Left ventricle myocardium superior (tissue), 1 donor: ENCODE results near the gene OSMR. TPM values are rescaled to one million over a fixed set of nuclear protein-coding genes. Genes with fewer than 3 reads are reported as not detected.

ENCODE experiments used
- ATAC-seq: fragments of 200-7000 bp; cut with Tn5 transposase; one replicate; pipeline ENCODE4 v1.9.1; 2020; ENCODE audit warnings: mild to moderate bottlenecking, moderate library complexity
- DNase-seq: peaks from one replicate; pipeline ENCODE4 v3.0.0-alpha.2; 2020
- intact Hi-C: fragments of 100-400 bp; cut with micrococcal nuclease; formaldehyde crosslinking; loops from one replicate; pipeline ENCODE4 v1.11.0; 2022
- total RNA-seq: library from RNA; stranded (reverse); fragmentation: NEBNext Ultra II Directional; extraction: Animal tissue kit (Norgen Biotek cat#: 25700); gene quantifications from one replicate; pipeline ENCODE4 v1.2.1, GENCODE V29; 2021
- donor health status: DM: no; HTN: yes; CAD: no; lungs with severe emphysema.

The OSMR gene
- total RNA-seq, 1 donor from 2014 or later: 9.9 TPM

GRCh38 chr5:38911933-38912332 lies 66.1 kb downstream of the OSMR start:
- no peak for ATAC-seq
- no peak for DNase-seq
- intact Hi-C loops: no loop called here

GRCh38 chr5:38913714-38914113 lies 67.9 kb downstream of the OSMR start:
- intact Hi-C loops: no loop called here
- DNase-seq: no peak

GRCh38 chr5:38916802-38917201 lies 71.0 kb downstream of the OSMR start:
- DNase-seq (no peak), ATAC-seq (no peak)
- intact Hi-C loops: no loop called here

More at GRCh38 chr5:38913714-38914113, 67.9 kb downstream of the OSMR start:
- ATAC-seq: no peak

GRCh38 chr5:38921174-38921573 lies 75.4 kb downstream of the OSMR start:
- ATAC-seq (no peak), DNase-seq (no peak)
- intact Hi-C loops: loop anchor here (10.0 kb wide), 1 partner anchor 86 kb away; no protein-coding TSS in a partner anchor

GRCh38 chr5:38922199-38922598 lies 76.4 kb downstream of the OSMR start:
- DNase-seq: peak; percentile 55
- intact Hi-C loops: loop anchor here (10.0 kb wide), 1 partner anchor 87 kb away; no protein-coding TSS in a partner anchor

GRCh38 chr5:38923661-38924451 lies 78.0 kb downstream of the OSMR start:
- no peak for DNase-seq
- peak; percentile 85 for ATAC-seq
- intact Hi-C loops: loop anchor here (10.0 kb wide), 1 partner anchor 89 kb away; no protein-coding TSS in a partner anchor

More at GRCh38 chr5:38922199-38922598, 76.4 kb downstream of the OSMR start:
- peak; percentile 31 for ATAC-seq

- peak; percentile 69 for ATAC-seq
- intact Hi-C loops: loop anchor here (10.0 kb wide), 1 partner anchor 91 kb away; no protein-coding TSS in a partner anchor
- DNase-seq: no peak
These were observed 79.5 kb downstream of the OSMR start for GRCh38 chr5:38925154-38925925.

- ATAC-seq: no peak
- DNase-seq: no peak
- intact Hi-C loops: loop anchor here (10.0 kb wide), 1 partner anchor 91 kb away; no protein-coding TSS in a partner anchor
These were observed 80.3 kb downstream of the OSMR start for GRCh38 chr5:38926121-38926520.

- intact Hi-C loops: loop anchor here (10.0 kb wide), 1 partner anchor 93 kb away; no protein-coding TSS in a partner anchor
- DNase-seq (no peak), ATAC-seq (no peak)
These were observed 81.7 kb downstream of the OSMR start for GRCh38 chr5:38927470-38927869.

GRCh38 chr5:38929838-38930237 lies 84.0 kb downstream of the OSMR start:
- ATAC-seq (no peak), DNase-seq (no peak)
- intact Hi-C loops: loop anchor here (10.0 kb wide), 1 partner anchor 95 kb away; no protein-coding TSS in a partner anchor

GRCh38 chr5:38931731-38932130 lies 85.9 kb downstream of the OSMR start:
- intact Hi-C loops: no loop called here
- DNase-seq (no peak), ATAC-seq (no peak)

GRCh38 chr5:38932854-38933408 lies 87.1 kb downstream of the OSMR start:
- intact Hi-C loops: no loop called here
- DNase-seq (no peak), ATAC-seq (no peak)

GRCh38 chr5:38935437-38935836 lies 89.6 kb downstream of the OSMR start:
- no peak for ATAC-seq
- no peak for DNase-seq
- intact Hi-C loops: no loop called here

GRCh38 chr5:38936269-38936668 lies 90.5 kb downstream of the OSMR start:
- intact Hi-C loops: no loop called here
- DNase-seq (no peak), ATAC-seq (no peak)

- intact Hi-C loops: no loop called here
- no peak for ATAC-seq
- no peak for DNase-seq
These were observed 92.6 kb downstream of the OSMR start for GRCh38 chr5:38938424-38938823.

GRCh38 chr5:38938973-38939372 lies 93.2 kb downstream of the OSMR start:
- DNase-seq (no peak), ATAC-seq (no peak)
- intact Hi-C loops: no loop called here

GRCh38 chr5:38940230-38940858 lies 94.5 kb downstream of the OSMR start:
- intact Hi-C loops: no loop called here
- no peak for ATAC-seq
- DNase-seq: no peak

- intact Hi-C loops: no loop called here
- DNase-seq (no peak), ATAC-seq (no peak)
These were observed 96.1 kb downstream of the OSMR start for GRCh38 chr5:38941912-38942311.

GRCh38 chr5:38944282-38944681 lies 98.5 kb downstream of the OSMR start:
- no peak for DNase-seq
- no peak for ATAC-seq
- intact Hi-C loops: no loop called here
